GM10266 (cell line): ENCODE results near the gene PRICKLE1.

Experiments
- DNase-seq: peaks from one replicate; pipeline ENCODE4 v3.0.0; 2012; ENCODE audit errors: extremely low spot score
- TF ChIP-seq, protein P1 (sequence below): IDR thresholded peaks from 2 replicates; pipeline ENCODE4 v1.5.1; 2012; ENCODE audit warnings: mild to moderate bottlenecking, low read depth; ENCODE audit not compliant: control insufficient read depth, insufficient read depth; ENCODE audit errors: missing control alignments

Gene PRICKLE1

DNA sequence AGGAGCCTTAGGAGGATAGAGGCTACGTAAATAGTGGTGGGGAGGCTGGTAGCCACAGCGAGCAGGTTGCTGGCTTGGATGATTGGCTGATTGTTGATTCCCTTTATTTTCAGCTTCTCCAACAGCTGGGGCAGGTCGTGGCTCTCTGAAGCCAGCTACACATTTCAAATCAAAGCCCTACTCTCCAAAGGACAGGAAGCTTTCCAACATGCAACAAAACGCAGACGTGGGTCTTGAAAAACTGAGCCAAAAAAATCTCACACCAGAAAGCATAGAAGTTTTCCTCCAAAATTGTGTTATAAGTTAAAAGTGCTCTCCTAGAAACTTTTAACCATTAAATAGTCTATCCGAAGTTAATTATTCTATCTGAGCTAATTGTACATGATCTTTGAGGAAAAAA, 37.6 kb upstream of the PRICKLE1 start:
- TF ChIP-seq, protein P1, sequence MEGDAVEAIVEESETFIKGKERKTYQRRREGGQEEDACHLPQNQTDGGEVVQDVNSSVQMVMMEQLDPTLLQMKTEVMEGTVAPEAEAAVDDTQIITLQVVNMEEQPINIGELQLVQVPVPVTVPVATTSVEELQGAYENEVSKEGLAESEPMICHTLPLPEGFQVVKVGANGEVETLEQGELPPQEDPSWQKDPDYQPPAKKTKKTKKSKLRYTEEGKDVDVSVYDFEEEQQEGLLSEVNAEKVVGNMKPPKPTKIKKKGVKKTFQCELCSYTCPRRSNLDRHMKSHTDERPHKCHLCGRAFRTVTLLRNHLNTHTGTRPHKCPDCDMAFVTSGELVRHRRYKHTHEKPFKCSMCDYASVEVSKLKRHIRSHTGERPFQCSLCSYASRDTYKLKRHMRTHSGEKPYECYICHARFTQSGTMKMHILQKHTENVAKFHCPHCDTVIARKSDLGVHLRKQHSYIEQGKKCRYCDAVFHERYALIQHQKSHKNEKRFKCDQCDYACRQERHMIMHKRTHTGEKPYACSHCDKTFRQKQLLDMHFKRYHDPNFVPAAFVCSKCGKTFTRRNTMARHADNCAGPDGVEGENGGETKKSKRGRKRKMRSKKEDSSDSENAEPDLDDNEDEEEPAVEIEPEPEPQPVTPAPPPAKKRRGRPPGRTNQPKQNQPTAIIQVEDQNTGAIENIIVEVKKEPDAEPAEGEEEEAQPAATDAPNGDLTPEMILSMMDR: no peak
- no peak for DNase-seq

DNA sequence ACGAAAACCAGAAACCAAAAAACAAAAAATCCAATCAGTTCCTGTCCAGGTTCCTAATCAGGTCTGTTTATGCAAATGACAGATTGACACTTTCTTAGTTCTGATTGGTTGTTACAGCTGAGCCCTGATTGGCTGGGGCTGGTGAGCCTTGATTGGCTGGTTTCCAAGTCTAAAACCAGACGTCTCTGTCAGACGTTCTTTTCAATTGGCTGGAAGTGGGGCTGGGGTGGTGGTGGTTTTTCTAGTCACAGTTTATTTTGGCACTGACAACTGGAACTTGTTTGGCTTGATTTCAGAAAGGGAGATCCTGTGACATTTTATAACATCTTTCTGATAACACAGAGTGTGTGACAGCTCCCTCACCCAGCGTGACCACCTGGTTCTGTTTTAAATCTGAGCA, 36.1 kb upstream of the PRICKLE1 start:
- TF ChIP-seq, protein P1: no peak
- DNase-seq: no peak

DNA sequence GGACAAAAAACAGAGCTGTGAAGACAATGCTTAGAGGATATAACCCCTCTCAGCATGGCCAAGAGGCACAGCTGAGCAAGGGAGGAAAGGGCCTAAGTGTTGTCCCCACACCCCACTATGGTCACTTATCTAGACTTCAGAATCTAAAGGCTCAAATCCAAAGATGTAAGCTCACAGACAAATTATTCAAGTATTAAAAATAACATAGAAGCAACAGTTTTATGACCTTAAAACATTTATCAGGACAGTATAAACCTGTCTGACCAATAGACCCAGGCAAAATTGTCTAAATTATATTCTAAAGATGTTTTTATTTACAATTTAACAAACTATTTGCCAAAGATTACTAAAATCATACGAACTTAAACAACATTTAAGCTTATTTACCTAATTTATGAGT, 28.1 kb upstream of the PRICKLE1 start:
- DNase-seq: no peak
- TF ChIP-seq, protein P1: no peak

DNA sequence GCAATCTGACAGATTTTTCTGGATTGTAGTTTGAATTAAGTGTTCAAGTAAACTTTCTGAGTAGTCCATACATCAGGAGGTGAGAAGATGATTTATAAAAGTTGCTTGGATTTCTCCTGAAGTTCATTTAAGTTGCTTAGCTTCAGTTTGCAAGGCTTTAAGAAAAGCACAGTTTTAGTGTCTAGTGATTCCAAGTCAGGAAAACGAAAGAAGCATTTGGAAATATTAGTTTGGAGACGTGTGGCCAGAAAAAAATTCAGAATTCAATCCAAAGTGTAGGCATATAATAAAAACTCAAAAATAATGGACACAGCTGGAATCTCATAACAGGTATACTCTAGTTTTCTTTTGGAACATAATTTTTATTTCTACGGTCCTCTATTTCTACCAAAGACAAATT, 25.5 kb upstream of the PRICKLE1 start:
- no peak for DNase-seq
- TF ChIP-seq, protein P1: no peak

DNA sequence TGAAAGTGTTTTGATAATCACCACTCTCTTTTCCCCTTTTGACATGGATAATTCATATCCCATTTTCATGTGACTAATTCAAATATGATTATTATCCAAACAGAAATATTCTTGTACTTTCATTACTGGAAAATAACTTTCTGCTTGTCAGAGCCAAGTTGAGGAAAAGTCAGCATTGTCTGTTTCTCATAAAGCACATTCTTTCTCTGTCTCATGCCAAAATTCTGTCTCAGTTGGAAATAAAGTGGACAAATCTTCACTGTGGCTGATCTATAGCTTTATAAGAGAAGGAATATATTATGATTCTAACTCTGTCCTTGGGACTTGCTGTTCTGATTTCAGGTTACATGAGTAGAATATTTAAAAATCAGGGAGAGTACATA, 22.7 kb upstream of the PRICKLE1 start:
- TF ChIP-seq, protein P1: no peak
- DNase-seq: no peak

GRCh38 chr12:42611571-42612230, 22.2 kb upstream of the PRICKLE1 start:
- DNase-seq: no peak
- TF ChIP-seq, protein P1: no peak

- DNase-seq: no peak
Observed at GRCh38 chr12:42609605-42610004, 20.1 kb upstream of the PRICKLE1 start.

More at GRCh38 chr12:42609605-42610004, 20.1 kb upstream of the PRICKLE1 start:
- TF ChIP-seq, protein P1: no peak
